Bronchial epithelial cell (primary cell): Measurements from ENCODE around the gene MANSC4. TPM values are rescaled to one million over a fixed set of nuclear protein-coding genes. Genes with fewer than 3 reads are reported as not detected.
A peak's percentile ranks its signal among the peaks of the same experiment; 100 is the strongest.

Source experiments
- DNase-seq: peaks from one replicate; pipeline ENCODE4 v3.0.0-alpha.2; 2010; ENCODE audit warnings: low read depth
- FAIRE-seq: peaks from 2 replicates; lab custom pipeline; 2011; peaks lifted over from hg19 to GRCh38; lab: Jason Lieb, UNC
- H3K27me3 ChIP-seq: 2 replicates; pipeline ENCODE4 v1.5.1; 2011; ENCODE audit warnings: low read length; ENCODE audit not compliant: control insufficient read depth, insufficient read depth
- H3K36me3 ChIP-seq: 2 replicates; pipeline ENCODE4 v1.5.1; 2011; ENCODE audit warnings: low read length; ENCODE audit not compliant: control insufficient read depth, insufficient read depth
- H3K4me3 ChIP-seq: 2 replicates; pipeline ENCODE4 v1.5.1; 2011; ENCODE audit warnings: mild to moderate bottlenecking, low read depth, low read length, control low read depth
- total RNA-seq: library from RNA; depleted of rRNA; stranded (reverse); fragments of >200 nt; gene quantifications from 2 replicates; pipeline ENCODE4 v1.2.1, GENCODE V29; 2014
- TF ChIP-seq, protein P1 (sequence below): IDR thresholded peaks from 2 replicates; pipeline ENCODE4 v1.5.1; 2011; ENCODE audit warnings: mild to moderate bottlenecking, moderate library complexity, low read length, control low read depth, inconsistent platforms; ENCODE audit not compliant: insufficient read depth, severe bottlenecking

MANSC4 gene
- total RNA-seq, 1 donor from 2014 or later = not detected

- TF ChIP-seq, protein P1, sequence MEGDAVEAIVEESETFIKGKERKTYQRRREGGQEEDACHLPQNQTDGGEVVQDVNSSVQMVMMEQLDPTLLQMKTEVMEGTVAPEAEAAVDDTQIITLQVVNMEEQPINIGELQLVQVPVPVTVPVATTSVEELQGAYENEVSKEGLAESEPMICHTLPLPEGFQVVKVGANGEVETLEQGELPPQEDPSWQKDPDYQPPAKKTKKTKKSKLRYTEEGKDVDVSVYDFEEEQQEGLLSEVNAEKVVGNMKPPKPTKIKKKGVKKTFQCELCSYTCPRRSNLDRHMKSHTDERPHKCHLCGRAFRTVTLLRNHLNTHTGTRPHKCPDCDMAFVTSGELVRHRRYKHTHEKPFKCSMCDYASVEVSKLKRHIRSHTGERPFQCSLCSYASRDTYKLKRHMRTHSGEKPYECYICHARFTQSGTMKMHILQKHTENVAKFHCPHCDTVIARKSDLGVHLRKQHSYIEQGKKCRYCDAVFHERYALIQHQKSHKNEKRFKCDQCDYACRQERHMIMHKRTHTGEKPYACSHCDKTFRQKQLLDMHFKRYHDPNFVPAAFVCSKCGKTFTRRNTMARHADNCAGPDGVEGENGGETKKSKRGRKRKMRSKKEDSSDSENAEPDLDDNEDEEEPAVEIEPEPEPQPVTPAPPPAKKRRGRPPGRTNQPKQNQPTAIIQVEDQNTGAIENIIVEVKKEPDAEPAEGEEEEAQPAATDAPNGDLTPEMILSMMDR = no peak
- DNase-seq (peak; percentile 99), FAIRE-seq (peak; percentile 66)
- Histone ChIP-seq H3K36me3 (no peaks in the 10 kb centered on the region), H3K27me3 (no peaks in the 10 kb centered on the region), H3K4me3 (peak overlapping the region; percentile 9)
These were observed 42.2 kb upstream of the MANSC4 start for GRCh38 chr12:27822076-27822712.

- H3K4me3 ChIP-seq = no peak overlapping the region
- FAIRE-seq = no peak
- no peaks in the 10 kb centered on the region for H3K27me3 ChIP-seq
These were observed 41.4 kb upstream of the MANSC4 start for GRCh38 chr12:27821259-27821973.

GRCh38 chr12:27820564-27820963, 40.5 kb upstream of the MANSC4 start:
- no peak for FAIRE-seq
- H3K4me3 ChIP-seq = no peak overlapping the region
- no peaks in the 10 kb centered on the region for H3K27me3 ChIP-seq
- DNase-seq = no peak
- TF ChIP-seq, protein P1 = no peak
- H3K36me3 ChIP-seq = no peaks in the 10 kb centered on the region

More at GRCh38 chr12:27821259-27821973, 41.4 kb upstream of the MANSC4 start:
- peak; percentile 86 for DNase-seq
- TF ChIP-seq, protein P1 = peak; percentile 76
- H3K36me3 ChIP-seq = no peaks in the 10 kb centered on the region

DNA sequence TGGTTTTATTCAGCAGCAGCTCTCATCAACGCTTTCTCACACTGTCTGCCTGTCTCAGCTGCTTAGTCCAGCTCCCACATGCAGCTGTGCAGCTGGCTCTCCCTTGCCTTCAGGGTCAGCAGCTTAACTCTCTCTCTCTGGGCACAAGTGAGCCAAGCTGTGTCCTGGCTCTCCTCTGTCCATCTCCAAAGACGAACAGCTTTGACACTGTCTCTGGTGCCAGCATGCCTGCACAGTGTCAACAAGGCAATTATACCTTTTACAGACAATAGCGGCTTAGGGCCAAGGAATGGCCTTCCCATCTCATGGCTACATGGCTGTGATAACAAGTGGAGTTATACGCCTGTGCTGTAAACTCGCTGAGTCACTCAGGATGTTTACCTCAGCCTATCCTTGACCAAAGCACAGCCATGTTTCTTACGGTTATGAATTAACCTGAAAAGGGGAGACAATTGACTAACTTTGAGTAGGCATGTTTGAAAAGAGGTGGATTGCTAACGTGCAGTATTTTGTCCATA, 38.4 kb upstream of the MANSC4 start:
- TF ChIP-seq, protein P1 = no peak
- no peak for DNase-seq
- FAIRE-seq = no peak
- no peak overlapping the region for H3K4me3 ChIP-seq
- no peaks in the 10 kb centered on the region for H3K27me3 ChIP-seq
- H3K36me3 ChIP-seq = no peaks in the 10 kb centered on the region

DNA sequence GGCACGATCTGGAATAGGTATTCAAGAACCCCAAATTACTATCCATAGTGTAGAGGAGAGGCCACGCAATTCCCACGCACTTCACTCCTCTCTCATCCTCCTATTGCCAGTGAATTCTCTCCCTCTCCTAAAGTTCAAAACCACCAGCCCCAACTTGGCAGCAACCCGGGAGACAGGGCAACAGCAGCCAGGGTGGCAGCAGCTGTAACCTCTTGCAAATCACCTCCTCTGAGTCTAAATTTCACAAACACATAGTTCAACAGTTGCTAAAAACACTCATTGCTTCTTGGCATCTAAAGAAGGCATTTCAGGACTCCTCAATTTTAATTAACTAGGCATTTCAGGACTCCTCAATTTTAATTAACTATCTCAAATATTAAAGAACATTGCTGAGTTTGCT, 37.7 kb upstream of the MANSC4 start:
- DNase-seq (no peak), FAIRE-seq (no peak)
- TF ChIP-seq, protein P1 = no peak

More for the DNA sequence above, 37.7 kb upstream of the MANSC4 start:
- Histone ChIP-seq H3K36me3 (no peaks in the 10 kb centered on the region), H3K27me3 (no peaks in the 10 kb centered on the region), H3K4me3 (no peak overlapping the region)
